ENCODE results near the gene CHD2.

The CHD2 gene

DNA sequence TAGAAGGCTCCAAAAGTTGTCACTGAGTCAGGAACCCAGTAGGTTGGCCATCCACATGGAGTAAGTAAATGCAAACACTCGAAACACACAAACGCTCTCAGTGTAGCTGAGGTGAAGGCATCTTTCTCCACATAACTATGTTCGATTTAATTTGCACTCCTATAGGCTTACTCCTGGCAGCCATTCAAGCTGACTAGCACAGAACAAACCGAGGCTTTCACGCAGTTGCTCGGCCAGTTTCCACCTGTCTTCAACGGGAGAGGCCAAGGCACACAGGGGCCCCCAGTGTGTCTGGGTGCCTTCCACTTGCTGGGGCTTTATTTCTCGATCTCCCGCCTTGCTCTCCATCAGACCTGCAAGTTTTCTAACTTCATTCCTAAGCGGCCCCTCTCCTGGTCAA is 170.0 kb downstream of the CHD2 start:
- Histone ChIP-seq H3K4me3 (ENCODE audit: low read depth, low read length) (no peak overlapping the region), H3K36me3 (ENCODE audit: insufficient read depth, low read length) (no peaks in the 10 kb centered on the region), H3K79me2 (ENCODE audit: control insufficient read depth, insufficient read depth, low read length, unreplicated experiment) (no peaks in the 10 kb centered on the region)

GRCh38 chr15:93070551-93071296 is 170.6 kb downstream of the CHD2 start:
- no peak overlapping the region; the same call in 1 of the 2 replicates for H3K4me3 ChIP-seq (ENCODE audit: low read depth, low read length)
- H3K79me2 ChIP-seq (ENCODE audit: control insufficient read depth, insufficient read depth, low read length, unreplicated experiment), result no peaks in the 10 kb centered on the region
- no peaks in the 10 kb centered on the region for H3K4me1 ChIP-seq (ENCODE audit: control insufficient read depth, insufficient read depth, low read length, unreplicated experiment)
- H3K36me3 ChIP-seq (ENCODE audit: insufficient read depth, low read length), result no peaks in the 10 kb centered on the region
- no peak overlapping the region for H3K27ac ChIP-seq (ENCODE audit: low read depth, low read length)
- H2AFZ ChIP-seq (ENCODE audit: low read length, unreplicated experiment), result no peak overlapping the region
- H3K27me3 ChIP-seq (ENCODE audit: insufficient read depth, low read length), result peaks cover 62% of the 10 kb centered on the region

More for the DNA sequence above, 170.0 kb downstream of the CHD2 start:
- H3K27ac ChIP-seq (ENCODE audit: low read depth, low read length), result no peak overlapping the region
- H3K4me1 ChIP-seq (ENCODE audit: control insufficient read depth, insufficient read depth, low read length, unreplicated experiment), result no peaks in the 10 kb centered on the region
- H3K27me3 ChIP-seq (ENCODE audit: insufficient read depth, low read length), result peaks cover 56% of the 10 kb centered on the region
- no peak overlapping the region for H2AFZ ChIP-seq (ENCODE audit: low read length, unreplicated experiment)

- no peak overlapping the region for H3K27ac ChIP-seq (ENCODE audit: low read depth, low read length)
These were observed 171.4 kb downstream of the CHD2 start for GRCh38 chr15:93071469-93071936.

DNA sequence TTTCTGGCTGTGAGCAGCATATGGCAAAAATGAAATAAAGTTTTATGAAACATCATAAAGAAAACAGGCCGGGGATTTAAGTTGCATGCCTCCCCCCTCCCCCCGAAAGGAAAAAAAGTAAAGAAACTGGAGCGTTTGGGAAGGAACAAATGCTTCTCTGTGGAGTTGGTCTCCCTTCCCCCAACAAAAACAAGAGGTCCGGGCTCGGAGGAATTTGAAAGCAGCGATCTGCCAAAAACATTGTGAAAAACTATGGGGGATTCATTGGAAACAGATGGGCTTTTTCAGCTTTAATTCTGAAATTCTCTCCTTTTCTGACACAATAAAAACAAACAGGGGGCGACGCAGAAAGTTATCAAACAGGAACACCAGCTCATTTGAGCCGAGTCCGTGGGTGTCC is 171.9 kb downstream of the CHD2 start:
- Histone ChIP-seq H3K36me3 (ENCODE audit: insufficient read depth, low read length) (no peaks in the 10 kb centered on the region), H2AFZ (ENCODE audit: low read length, unreplicated experiment) (no peak overlapping the region), H3K27ac (ENCODE audit: low read depth, low read length) (no peak overlapping the region), H3K4me1 (ENCODE audit: control insufficient read depth, insufficient read depth, low read length, unreplicated experiment) (no peaks in the 10 kb centered on the region), H3K79me2 (ENCODE audit: control insufficient read depth, insufficient read depth, low read length, unreplicated experiment) (no peaks in the 10 kb centered on the region), H3K27me3 (ENCODE audit: insufficient read depth, low read length) (peaks cover 71% of the 10 kb centered on the region), H3K4me3 (ENCODE audit: low read depth, low read length) (peak overlapping the region; percentile 73)

More at GRCh38 chr15:93071469-93071936, 171.4 kb downstream of the CHD2 start:
- H3K4me1 ChIP-seq (ENCODE audit: control insufficient read depth, insufficient read depth, low read length, unreplicated experiment), result no peaks in the 10 kb centered on the region
- peaks cover 69% of the 10 kb centered on the region for H3K27me3 ChIP-seq (ENCODE audit: insufficient read depth, low read length)
- no peaks in the 10 kb centered on the region for H3K79me2 ChIP-seq (ENCODE audit: control insufficient read depth, insufficient read depth, low read length, unreplicated experiment)
- no peak overlapping the region for H2AFZ ChIP-seq (ENCODE audit: low read length, unreplicated experiment)
- peak overlapping the region; percentile 73 for H3K4me3 ChIP-seq (ENCODE audit: low read depth, low read length)
- H3K36me3 ChIP-seq (ENCODE audit: insufficient read depth, low read length), result no peaks in the 10 kb centered on the region

DNA sequence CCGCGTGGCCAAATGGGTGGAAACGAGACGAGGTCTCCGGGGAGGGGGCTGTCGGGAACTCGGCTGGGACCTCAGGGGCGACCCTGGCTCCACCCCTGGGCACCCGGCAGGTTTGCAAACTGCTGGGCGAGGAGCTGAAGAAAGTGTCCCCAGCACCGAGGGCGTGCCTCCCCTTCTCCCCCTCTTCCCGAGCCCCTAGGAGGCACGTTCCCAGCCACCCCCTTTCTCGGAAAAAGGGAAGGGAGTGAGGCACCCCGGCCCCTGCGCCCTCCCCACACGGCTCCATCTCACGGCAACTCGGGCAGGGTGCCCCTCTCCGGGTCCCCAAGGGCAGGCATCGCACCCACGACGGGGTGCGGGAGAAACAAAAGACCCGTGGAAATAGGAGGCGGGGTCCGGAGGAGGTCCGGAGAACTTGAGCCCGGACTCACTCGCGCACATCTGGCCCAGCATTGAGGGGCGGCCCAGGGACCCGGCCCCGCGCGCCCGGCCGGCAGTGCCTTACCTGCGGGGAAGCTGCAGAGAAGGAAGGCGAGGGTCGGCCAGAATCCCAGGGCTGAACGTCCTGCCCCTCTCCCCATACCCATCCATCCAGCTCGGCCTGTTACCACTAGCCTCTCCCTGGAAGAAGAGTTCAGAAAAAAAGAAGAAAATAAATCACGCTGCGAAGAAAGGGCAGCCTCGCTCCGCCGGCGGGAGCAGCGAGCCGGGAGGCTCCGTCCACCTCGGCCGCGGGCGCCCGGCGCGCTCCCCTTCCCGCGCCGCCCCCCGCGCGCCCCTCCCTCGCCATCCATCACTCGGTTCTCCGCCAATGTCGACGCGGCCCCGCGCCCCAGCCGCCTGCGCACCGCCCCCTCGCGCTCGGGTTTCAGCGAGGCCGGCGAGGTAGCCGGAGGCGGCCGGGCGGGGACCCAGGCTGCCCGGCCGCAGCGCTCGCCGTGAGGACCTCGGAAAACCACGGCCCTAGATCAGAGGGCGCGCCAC is 172.6 kb downstream of the CHD2 start:
- Histone ChIP-seq H3K4me3 (ENCODE audit: low read depth, low read length) (peak overlapping the region; percentile 73), H3K36me3 (ENCODE audit: insufficient read depth, low read length) (no peaks in the 10 kb centered on the region), H3K27me3 (ENCODE audit: insufficient read depth, low read length) (peaks cover 77% of the 10 kb centered on the region), H3K4me1 (ENCODE audit: control insufficient read depth, insufficient read depth, low read length, unreplicated experiment) (no peaks in the 10 kb centered on the region), H2AFZ (ENCODE audit: low read length, unreplicated experiment) (no peak overlapping the region), H3K27ac (ENCODE audit: low read depth, low read length) (no peak overlapping the region), H3K79me2 (ENCODE audit: control insufficient read depth, insufficient read depth, low read length, unreplicated experiment) (no peaks in the 10 kb centered on the region)

- no peaks in the 10 kb centered on the region for H3K4me1 ChIP-seq (ENCODE audit: control insufficient read depth, insufficient read depth, low read length, unreplicated experiment)
- no peak overlapping the region for H3K27ac ChIP-seq (ENCODE audit: low read depth, low read length)
- peak overlapping the region; percentile 73 for H3K4me3 ChIP-seq (ENCODE audit: low read depth, low read length)
- peaks cover 83% of the 10 kb centered on the region for H3K27me3 ChIP-seq (ENCODE audit: insufficient read depth, low read length)
- H3K79me2 ChIP-seq (ENCODE audit: control insufficient read depth, insufficient read depth, low read length, unreplicated experiment), result no peaks in the 10 kb centered on the region
- no peak overlapping the region for H2AFZ ChIP-seq (ENCODE audit: low read length, unreplicated experiment)
- H3K36me3 ChIP-seq (ENCODE audit: insufficient read depth, low read length), result no peaks in the 10 kb centered on the region
These were observed 173.4 kb downstream of the CHD2 start for GRCh38 chr15:93073465-93073952.

- H3K4me1 ChIP-seq (ENCODE audit: control insufficient read depth, insufficient read depth, low read length, unreplicated experiment), result no peaks in the 10 kb centered on the region
- H3K27me3 ChIP-seq (ENCODE audit: insufficient read depth, low read length), result peaks cover 89% of the 10 kb centered on the region
- H3K36me3 ChIP-seq (ENCODE audit: insufficient read depth, low read length), result no peaks in the 10 kb centered on the region
- no peak overlapping the region for H2AFZ ChIP-seq (ENCODE audit: low read length, unreplicated experiment)
- H3K4me3 ChIP-seq (ENCODE audit: low read depth, low read length), result no peak overlapping the region
- H3K27ac ChIP-seq (ENCODE audit: low read depth, low read length), result no peak overlapping the region
- no peaks in the 10 kb centered on the region for H3K79me2 ChIP-seq (ENCODE audit: control insufficient read depth, insufficient read depth, low read length, unreplicated experiment)
These were observed 174.5 kb downstream of the CHD2 start for GRCh38 chr15:93074599-93074998.

DNA sequence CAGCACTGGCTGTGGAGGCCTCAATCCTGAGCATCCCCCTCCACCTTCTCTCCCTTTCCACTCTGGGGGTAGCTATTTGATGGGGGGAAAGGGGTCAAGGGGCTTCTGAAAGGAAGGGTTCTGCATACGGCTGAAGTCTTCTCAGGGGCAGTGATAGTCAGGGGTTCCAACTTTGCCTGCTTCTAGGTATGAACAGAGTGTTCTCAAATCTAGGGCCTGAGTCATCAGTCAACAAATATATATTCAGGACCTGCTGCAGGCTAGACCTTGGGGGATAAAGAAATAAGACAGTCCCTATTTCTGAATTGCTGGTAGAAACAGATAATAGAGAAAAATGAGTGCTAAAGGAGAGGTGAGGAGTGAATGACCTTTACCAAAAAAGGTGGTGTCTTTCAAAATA is 176.1 kb downstream of the CHD2 start:
- H2AFZ ChIP-seq (ENCODE audit: low read length, unreplicated experiment), result no peak overlapping the region
- H3K4me3 ChIP-seq (ENCODE audit: low read depth, low read length), result no peak overlapping the region
- H3K79me2 ChIP-seq (ENCODE audit: control insufficient read depth, insufficient read depth, low read length, unreplicated experiment), result no peaks in the 10 kb centered on the region
- no peak overlapping the region for H3K27ac ChIP-seq (ENCODE audit: low read depth, low read length)
- no peaks in the 10 kb centered on the region for H3K36me3 ChIP-seq (ENCODE audit: insufficient read depth, low read length)
- peaks cover 82% of the 10 kb centered on the region for H3K27me3 ChIP-seq (ENCODE audit: insufficient read depth, low read length)
- H3K4me1 ChIP-seq (ENCODE audit: control insufficient read depth, insufficient read depth, low read length, unreplicated experiment), result no peaks in the 10 kb centered on the region

GRCh38 chr15:93076875-93077274 is 176.8 kb downstream of the CHD2 start:
- Histone ChIP-seq H3K4me1 (ENCODE audit: control insufficient read depth, insufficient read depth, low read length, unreplicated experiment) (no peaks in the 10 kb centered on the region), H2AFZ (ENCODE audit: low read length, unreplicated experiment) (no peak overlapping the region), H3K27ac (ENCODE audit: low read depth, low read length) (no peak overlapping the region), H3K36me3 (ENCODE audit: insufficient read depth, low read length) (no peaks in the 10 kb centered on the region), H3K79me2 (ENCODE audit: control insufficient read depth, insufficient read depth, low read length, unreplicated experiment) (no peaks in the 10 kb centered on the region), H3K4me3 (ENCODE audit: low read depth, low read length) (no peak overlapping the region), H3K27me3 (ENCODE audit: insufficient read depth, low read length) (peaks cover 82% of the 10 kb centered on the region)
